ENCODE data around the gene DACH2.

DNA sequence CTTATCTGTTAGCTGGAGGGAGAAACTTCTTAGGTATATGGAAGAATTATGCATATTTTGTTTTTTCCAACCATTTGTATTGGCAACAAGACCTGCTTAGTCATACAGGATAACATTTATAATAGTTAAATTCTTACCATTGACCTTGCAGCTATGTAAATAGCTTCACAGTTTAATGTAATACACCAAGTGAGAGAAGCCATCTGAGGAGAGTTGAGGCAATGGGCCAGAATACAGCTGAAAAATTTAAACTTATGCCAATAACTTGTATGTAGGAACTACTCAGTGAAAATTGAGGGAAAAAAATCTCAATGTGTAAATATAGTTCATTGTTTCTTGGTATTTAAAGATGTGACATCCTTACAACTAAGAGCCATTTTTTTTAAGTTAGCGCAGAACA is 273.5 kb downstream of the DACH2 start:
- no peak for TF ChIP-seq POLR2A (IDR thresholded peaks at IDR 0.05; ENCODE audit: extremely low read depth, insufficient read length)
- TF ChIP-seq, protein P1, sequence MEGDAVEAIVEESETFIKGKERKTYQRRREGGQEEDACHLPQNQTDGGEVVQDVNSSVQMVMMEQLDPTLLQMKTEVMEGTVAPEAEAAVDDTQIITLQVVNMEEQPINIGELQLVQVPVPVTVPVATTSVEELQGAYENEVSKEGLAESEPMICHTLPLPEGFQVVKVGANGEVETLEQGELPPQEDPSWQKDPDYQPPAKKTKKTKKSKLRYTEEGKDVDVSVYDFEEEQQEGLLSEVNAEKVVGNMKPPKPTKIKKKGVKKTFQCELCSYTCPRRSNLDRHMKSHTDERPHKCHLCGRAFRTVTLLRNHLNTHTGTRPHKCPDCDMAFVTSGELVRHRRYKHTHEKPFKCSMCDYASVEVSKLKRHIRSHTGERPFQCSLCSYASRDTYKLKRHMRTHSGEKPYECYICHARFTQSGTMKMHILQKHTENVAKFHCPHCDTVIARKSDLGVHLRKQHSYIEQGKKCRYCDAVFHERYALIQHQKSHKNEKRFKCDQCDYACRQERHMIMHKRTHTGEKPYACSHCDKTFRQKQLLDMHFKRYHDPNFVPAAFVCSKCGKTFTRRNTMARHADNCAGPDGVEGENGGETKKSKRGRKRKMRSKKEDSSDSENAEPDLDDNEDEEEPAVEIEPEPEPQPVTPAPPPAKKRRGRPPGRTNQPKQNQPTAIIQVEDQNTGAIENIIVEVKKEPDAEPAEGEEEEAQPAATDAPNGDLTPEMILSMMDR (IDR thresholded peaks at IDR 0.05; ENCODE audit: low read depth, low read length) = no peak
- TF ChIP-seq, protein P2, sequence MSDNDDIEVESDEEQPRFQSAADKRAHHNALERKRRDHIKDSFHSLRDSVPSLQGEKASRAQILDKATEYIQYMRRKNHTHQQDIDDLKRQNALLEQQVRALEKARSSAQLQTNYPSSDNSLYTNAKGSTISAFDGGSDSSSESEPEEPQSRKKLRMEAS (IDR thresholded peaks at IDR 0.05; ENCODE audit: low read depth, low read length) = no peak
- no peak for TF ChIP-seq MYC (IDR thresholded peaks at IDR 0.05; ENCODE audit: low read depth, low read length)
